PC-3 (cell line): ENCODE data around the gene AKR7A2. TPM values are rescaled to one million over a fixed set of nuclear protein-coding genes. Genes with fewer than 3 reads are reported as not detected.

Experiments
- ATAC-seq: fragments of 200-7000 bp; cut with Tn5 transposase; 2 replicates; pipeline ENCODE4 v1.9.1; 2020; ENCODE audit warnings: mild to moderate bottlenecking, moderate library complexity
- BruUV-seq: library from RNA; stranded (reverse); fragments of 400-500 nt; replicated peaks from 2 replicates; lab custom pipeline; 2021; lab: Mats Ljungman, UMichigan
- CTCF ChIA-PET: fragments of 300-600 bp; sonication (Branson Sonifier 250); formaldehyde crosslinking; loops from one replicate; lab custom pipeline; 2022; ENCODE audit warnings: antibody characterized with exemption; lab: Charles Lee
- POLR2A ChIA-PET: fragments of 300-600 bp; sonication (Branson Sonifier 250); formaldehyde crosslinking; loops from one replicate; lab custom pipeline; 2022; ENCODE audit warnings: antibody characterized with exemption; ENCODE audit not compliant: unreplicated experiment; lab: Charles Lee
- DNase-seq: peaks from one replicate; pipeline ENCODE4 v3.0.0-alpha.2; 2015
- H2AFZ ChIP-seq: fragments of 300-600 bp; sonication (generic); 2 replicates; pipeline ENCODE4 v1.6.0; 2016; ENCODE audit warnings: antibody characterized with exemption, low read length
- H3F3A ChIP-seq: fragments of 300-600 bp; sonication (generic); one replicate; pipeline ENCODE4 v1.6.0; 2017; ENCODE audit warnings: antibody characterized with exemption, low read length, control low read depth, mild to moderate bottlenecking; ENCODE audit not compliant: unreplicated experiment
- H3K27ac ChIP-seq: fragments of 300-600 bp; sonication (generic); 2 replicates; pipeline ENCODE4 v1.5.1; 2016; ENCODE audit warnings: mild to moderate bottlenecking, low read length
- H3K27me3 ChIP-seq: fragments of 300-600 bp; sonication (generic); 2 replicates; pipeline ENCODE4 v1.6.1; 2016; ENCODE audit warnings: low read length, mixed read lengths
- H3K36me3 ChIP-seq: fragments of 300-600 bp; sonication (generic); 2 replicates; pipeline ENCODE4 v1.6.1; 2016; ENCODE audit warnings: low read depth, mixed run types, low read length, mixed read lengths
- H3K4me1 ChIP-seq: fragments of 300-600 bp; sonication (generic); 2 replicates; pipeline ENCODE4 v1.5.1; 2016; ENCODE audit warnings: low read length; ENCODE audit not compliant: insufficient read depth
- H3K4me2 ChIP-seq: fragments of 300-600 bp; sonication (generic); 2 replicates; pipeline ENCODE4 v1.6.0; 2016; ENCODE audit warnings: low read length
- H3K4me3 ChIP-seq: fragments of 300-600 bp; sonication (generic); 2 replicates; pipeline ENCODE4 v1.5.1; 2016; ENCODE audit warnings: mild to moderate bottlenecking, low read length, mixed read lengths
- H3K79me2 ChIP-seq: fragments of 300-600 bp; sonication (generic); 2 replicates; pipeline ENCODE4 v1.6.1; 2017; ENCODE audit warnings: low read length, mixed read lengths
- H3K9ac ChIP-seq: fragments of 300-600 bp; sonication (generic); 2 replicates; pipeline ENCODE4 v1.6.0; 2016; ENCODE audit warnings: mild to moderate bottlenecking, low read length
- H3K9me2 ChIP-seq: fragments of 300-600 bp; sonication (generic); replicated peaks from 2 replicates; pipeline ENCODE4 v1.6.1; 2016; ENCODE audit warnings: mixed run types, low read length, mixed read lengths
- H3K9me3 ChIP-seq: fragments of 300-600 bp; sonication (generic); 2 replicates; pipeline ENCODE4 v1.6.1; 2016; ENCODE audit warnings: low read length, mixed read lengths
- H4K20me1 ChIP-seq: fragments of 300-600 bp; sonication (generic); 2 replicates; pipeline ENCODE4 v1.6.1; 2016; ENCODE audit warnings: low read length, mixed read lengths
- EZH2 ChIP-seq: fragments of 300-600 bp; sonication (generic); IDR thresholded peaks from one replicate; pipeline ENCODE4 v1.6.1; 2017; ENCODE audit warnings: antibody characterized with exemption, mild to moderate bottlenecking, low read length; ENCODE audit not compliant: unreplicated experiment
- EZH2phosphoT487 ChIP-seq: fragments of 300-600 bp; sonication (generic); IDR thresholded peaks from 2 replicates; pipeline ENCODE4 v1.6.1; 2018; ENCODE audit warnings: mild to moderate bottlenecking, antibody characterized with exemption, low read length, borderline replicate concordance
- intact Hi-C: fragments of 100-400 bp; cut with micrococcal nuclease; formaldehyde crosslinking; loops from 2 replicates; pipeline ENCODE4 v1.9.0; 2023
- total RNA-seq: library from RNA; depleted of rRNA; stranded (reverse); fragments of >200 nt; gene quantifications from 2 replicates; pipeline ENCODE4 v1.2.3, GENCODE V29; 2014
- TF ChIP-seq, protein P1 (sequence below): fragments of 300-600 bp; sonication (generic); conservative IDR thresholded peaks from 2 replicates; pipeline ENCODE4 v1.5.1; 2017; ENCODE audit warnings: antibody characterized with exemption, low read depth, mild to moderate bottlenecking, low read length

The AKR7A2 gene
- total RNA-seq, 1 experiment from 2014 or later, result 63.3 TPM

DNA sequence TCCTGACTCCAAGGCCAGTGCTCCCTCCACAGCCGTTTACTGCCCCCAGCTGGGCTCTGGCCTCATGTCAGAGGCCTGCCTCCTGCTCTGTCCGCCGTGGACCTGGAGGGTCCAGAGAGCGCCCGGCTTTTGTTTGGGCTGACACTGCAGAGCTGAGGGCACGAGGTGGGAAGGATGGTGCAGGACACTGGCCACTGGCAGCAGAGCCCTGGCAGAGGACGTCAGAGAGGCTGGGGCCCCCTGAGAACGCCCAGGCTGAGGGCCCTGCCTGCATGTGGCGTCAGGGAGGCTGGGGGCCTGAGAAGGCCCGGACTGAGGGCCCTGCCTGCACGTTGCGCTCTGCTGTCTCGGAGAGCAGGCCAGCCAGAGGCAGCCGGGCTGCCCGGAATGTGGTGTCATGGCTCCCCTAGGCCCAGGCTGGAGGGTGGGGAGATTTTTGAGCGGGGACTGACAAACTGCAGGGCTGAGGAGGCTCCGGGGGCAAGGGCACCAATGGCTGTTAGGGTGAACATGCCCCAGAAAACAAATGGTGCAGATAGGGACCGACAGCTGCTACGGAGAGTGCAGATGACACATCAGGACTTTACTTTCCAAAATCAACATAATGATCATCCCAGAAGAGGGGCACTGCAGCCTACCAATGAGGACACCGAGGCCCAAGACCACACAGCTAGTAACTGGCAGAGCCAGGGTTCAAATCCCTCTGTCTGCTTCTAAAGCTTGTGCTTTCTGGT lies 31.8 kb upstream of the AKR7A2 start:
- intact Hi-C loops, result loop anchor here (5.0 kb wide), 1 partner anchor 309 kb away; no protein-coding TSS in a partner anchor
- POLR2A ChIA-PET, result no interaction called here
- Histone ChIP-seq H3K36me3 (peaks cover 6% of the 10 kb centered on the region; the same call in 1 of the 2 replicates), H2AFZ (no peak overlapping the region), H3F3A (no peaks in the 10 kb centered on the region), H3K4me2 (no peak overlapping the region), H3K4me1 (no peaks in the 10 kb centered on the region), H3K27ac (no peak overlapping the region), H3K27me3 (no peaks in the 10 kb centered on the region), H3K4me3 (no peak overlapping the region), H3K9me3 (no peaks in the 10 kb centered on the region), H3K79me2 (no peaks in the 10 kb centered on the region), H3K9me2 (no peaks in the 10 kb centered on the region), H3K9ac (no peak overlapping the region), H4K20me1 (no peaks in the 10 kb centered on the region)
- no peak for DNase-seq
- CTCF ChIA-PET, result no interaction called here
- TF ChIP-seq EZH2phosphoT487, result no peak
- ATAC-seq, result no peak
- BruUV-seq, result no TSS peak

GRCh38 chr1:19342894-19343616 lies 31.1 kb upstream of the AKR7A2 start:
- no peaks in the 10 kb centered on the region for H3K9me3 ChIP-seq
- no peak overlapping the region for H3K9ac ChIP-seq
- ChIA-PET POLR2A (no interaction called here), CTCF (no interaction called here)
- no peak overlapping the region for H3K4me2 ChIP-seq
- H3K79me2 ChIP-seq, result no peaks in the 10 kb centered on the region
- DNase-seq (no peak), ATAC-seq (no peak)
- H3K36me3 ChIP-seq, result peaks cover 6% of the 10 kb centered on the region; the same call in 1 of the 2 replicates
- BruUV-seq, result no TSS peak
- no peaks in the 10 kb centered on the region for H4K20me1 ChIP-seq
- H2AFZ ChIP-seq, result no peak overlapping the region
- no peak for TF ChIP-seq EZH2
- no peak for TF ChIP-seq EZH2phosphoT487
- TF ChIP-seq, protein P1, sequence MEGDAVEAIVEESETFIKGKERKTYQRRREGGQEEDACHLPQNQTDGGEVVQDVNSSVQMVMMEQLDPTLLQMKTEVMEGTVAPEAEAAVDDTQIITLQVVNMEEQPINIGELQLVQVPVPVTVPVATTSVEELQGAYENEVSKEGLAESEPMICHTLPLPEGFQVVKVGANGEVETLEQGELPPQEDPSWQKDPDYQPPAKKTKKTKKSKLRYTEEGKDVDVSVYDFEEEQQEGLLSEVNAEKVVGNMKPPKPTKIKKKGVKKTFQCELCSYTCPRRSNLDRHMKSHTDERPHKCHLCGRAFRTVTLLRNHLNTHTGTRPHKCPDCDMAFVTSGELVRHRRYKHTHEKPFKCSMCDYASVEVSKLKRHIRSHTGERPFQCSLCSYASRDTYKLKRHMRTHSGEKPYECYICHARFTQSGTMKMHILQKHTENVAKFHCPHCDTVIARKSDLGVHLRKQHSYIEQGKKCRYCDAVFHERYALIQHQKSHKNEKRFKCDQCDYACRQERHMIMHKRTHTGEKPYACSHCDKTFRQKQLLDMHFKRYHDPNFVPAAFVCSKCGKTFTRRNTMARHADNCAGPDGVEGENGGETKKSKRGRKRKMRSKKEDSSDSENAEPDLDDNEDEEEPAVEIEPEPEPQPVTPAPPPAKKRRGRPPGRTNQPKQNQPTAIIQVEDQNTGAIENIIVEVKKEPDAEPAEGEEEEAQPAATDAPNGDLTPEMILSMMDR, result no peak
- H3K27ac ChIP-seq, result no peak overlapping the region
- intact Hi-C loops, result loop anchor here (5.0 kb wide), 1 partner anchor 309 kb away; no protein-coding TSS in a partner anchor
- no peaks in the 10 kb centered on the region for H3K27me3 ChIP-seq
- no peaks in the 10 kb centered on the region for H3F3A ChIP-seq
- peaks cover 4% of the 10 kb centered on the region for H3K4me1 ChIP-seq
- no peak overlapping the region for H3K4me3 ChIP-seq
- no peaks in the 10 kb centered on the region for H3K9me2 ChIP-seq

GRCh38 chr1:19342062-19342750 lies 30.3 kb upstream of the AKR7A2 start:
- H3K4me3 ChIP-seq, result no peak overlapping the region
- BruUV-seq, result no TSS peak
- H3K9ac ChIP-seq, result no peak overlapping the region
- H2AFZ ChIP-seq, result no peak overlapping the region
- TF ChIP-seq EZH2 (no peak), EZH2phosphoT487 (no peak)
- TF ChIP-seq, protein P1, result no peak
- no peak for ATAC-seq
- no peaks in the 10 kb centered on the region for H4K20me1 ChIP-seq
- CTCF ChIA-PET, result no interaction called here
- no peaks in the 10 kb centered on the region for H3K27me3 ChIP-seq
- DNase-seq, result no peak
- no peak overlapping the region for H3K4me2 ChIP-seq
- H3K4me1 ChIP-seq, result peaks cover 12% of the 10 kb centered on the region
- intact Hi-C loops, result loop anchor here (5.0 kb wide), 1 partner anchor 310 kb away; no protein-coding TSS in a partner anchor
- no peak overlapping the region for H3K27ac ChIP-seq
- H3K9me3 ChIP-seq, result no peaks in the 10 kb centered on the region
- H3K9me2 ChIP-seq, result no peaks in the 10 kb centered on the region
- H3K79me2 ChIP-seq, result no peaks in the 10 kb centered on the region
- POLR2A ChIA-PET, result no interaction called here
- no peaks in the 10 kb centered on the region for H3F3A ChIP-seq
- peaks cover 6% of the 10 kb centered on the region; the same call in 1 of the 2 replicates for H3K36me3 ChIP-seq
